ENCODE data around the gene DHPS. TPM values are rescaled to one million over a fixed set of nuclear protein-coding genes. Genes with fewer than 3 reads are reported as not detected.
"Not testable (repeated sequence)": the region's sequence is repeated elsewhere in the genome, so short reads cannot be mapped to it uniquely, and the experiment has no call there.

The DHPS gene
- total and polyA plus RNA-seq, 2 of the 4 experiments (the other 2 are of a cell fraction): 82.8 to 85.0 TPM

DNA sequence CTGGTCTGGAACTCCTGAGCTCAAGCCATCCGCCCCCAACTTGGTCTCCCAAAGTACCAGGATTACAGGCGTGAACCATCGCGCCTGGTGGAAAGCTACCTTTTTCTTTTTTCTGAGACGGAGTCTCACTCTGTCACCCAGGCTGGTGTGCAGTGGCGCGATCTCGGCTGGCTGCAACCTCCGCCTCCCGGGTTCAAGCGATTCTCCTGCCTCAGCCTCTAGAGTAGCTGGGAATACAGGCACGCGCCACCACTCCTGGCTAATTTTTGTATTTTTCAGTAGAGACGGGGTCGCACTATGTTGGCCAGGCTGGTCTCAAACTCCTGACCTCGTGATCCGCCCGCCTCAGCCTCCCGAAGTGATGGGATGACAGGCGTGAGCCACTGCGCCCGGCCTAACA, 15.7 kb upstream of the DHPS start:
- POLR2A ChIA-PET (ENCODE audit: unreplicated experiment); BruUV-seq (replicated peaks): not testable (repeated sequence)
- WGBS, 2 experiments (ENCODE audit: extremely low coverage in 2 of 2, insufficient read length in 1 of 2): 95% methylated on average over 14 of the region's 22 CpGs; no CpG with 5 or more reads in 1 of the 2 experiments

More for the DNA sequence above, 15.7 kb upstream of the DHPS start:
- H2AK9ac ChIP-seq (replicated peaks; ENCODE audit: low read depth, low read length, poor library complexity); H2AFZ ChIP-seq (replicated peaks; ENCODE audit: low read length, poor library complexity); H4K5ac ChIP-seq (ENCODE audit: low read depth, low read length); H3K56ac ChIP-seq (ENCODE audit: extremely low read depth, insufficient read depth, low read length); H3K9me1 ChIP-seq (ENCODE audit: insufficient read depth, low read length); H3K14ac ChIP-seq (replicated peaks; ENCODE audit: low read depth, low read length); CTCF ChIA-PET; H3K23ac ChIP-seq (ENCODE audit: low read depth, low read length); DNase-seq; H3K27me3 ChIP-seq (ENCODE audit: control insufficient read depth, insufficient read depth, low read length); H4K91ac ChIP-seq (ENCODE audit: insufficient read depth, low read depth, low read length); H2BK5ac ChIP-seq (ENCODE audit: low read depth, low read length, poor library complexity, severe bottlenecking); H3K4me2 ChIP-seq (ENCODE audit: low read depth, low read length); H3K9me3 ChIP-seq (ENCODE audit: control insufficient read depth, insufficient read depth, low read length); H4K20me1 ChIP-seq (ENCODE audit: insufficient read depth, low read length); H2BK120ac ChIP-seq (ENCODE audit: low read depth, low read length); in situ Hi-C loops (cut with MboI; ENCODE audit: low sequenced_read_pairs); H2BK20ac ChIP-seq (ENCODE audit: low read depth, low read length); H3K4me3 ChIP-seq (ENCODE audit: insufficient read depth, low read depth, low read length); H3K18ac ChIP-seq (ENCODE audit: low read depth, low read length); H2AK5ac ChIP-seq (ENCODE audit: low read depth, low read length); H3K27ac ChIP-seq (ENCODE audit: insufficient read depth, low read length); ATAC-seq (ENCODE audit: low read depth); H2BK15ac ChIP-seq (ENCODE audit: low read depth, low read length); H3K4me1 ChIP-seq (ENCODE audit: control insufficient read depth, insufficient read depth, low read length); dilution Hi-C loops (cut with HindIII; ENCODE audit: low sequenced_read_pairs, unreplicated experiment); H3K4ac ChIP-seq (ENCODE audit: low read depth, low read length); H3K9ac ChIP-seq (ENCODE audit: low read depth, low read length); intact Hi-C loops (cut with micrococcal nuclease): not testable (repeated sequence)
- Histone ChIP-seq H3K79me1 (ENCODE audit: low read depth in 1 of 2, low read length in 2 of 2) (peaks cover 7 to 27% of the 10 kb centered on the region in 2 experiments), H3K36me3 (ENCODE audit: control insufficient read depth, insufficient read depth, low read length) (peaks cover 34% of the 10 kb centered on the region), H4K8ac (ENCODE audit: low read depth in 2 of 2, low read length in 2 of 2) (peak overlapping the region; percentile 91 to 97; a peak in 3 of 4 replicates)
